Measurements from ENCODE around the gene C19orf85.
"Not testable (repeated sequence)": the region's sequence is repeated elsewhere in the genome, so short reads cannot be mapped to it uniquely, and the experiment has no call there.

The C19orf85 gene

GRCh38 chr19:55496820-55497219 is 32.3 kb upstream of the C19orf85 start:
- H3K27ac ChIP-seq (ENCODE audit: insufficient read depth, low read length, poor library complexity, severe bottlenecking); H3K9me3 ChIP-seq (ENCODE audit: control insufficient read depth, low read length); H3K4me3 ChIP-seq (ENCODE audit: insufficient read depth, low read depth, low read length, poor library complexity, severe bottlenecking); H3K27me3 ChIP-seq (replicated peaks; ENCODE audit: control insufficient read depth, insufficient read depth, low read length, poor library complexity, severe bottlenecking); H3K4me1 ChIP-seq (ENCODE audit: control insufficient read depth, insufficient read depth, low read length, poor library complexity, severe bottlenecking); DNase-seq; H3K36me3 ChIP-seq (ENCODE audit: control insufficient read depth, insufficient read depth, low read length): not testable (repeated sequence)

- H3K9me3 ChIP-seq (ENCODE audit: control insufficient read depth, low read length): no peaks in the 10 kb centered on the region
- H3K36me3 ChIP-seq (ENCODE audit: control insufficient read depth, insufficient read depth, low read length): no peaks in the 10 kb centered on the region
- DNase-seq: no peak
- H3K27me3 ChIP-seq (replicated peaks; ENCODE audit: control insufficient read depth, insufficient read depth, low read length, poor library complexity, severe bottlenecking): no peaks in the 10 kb centered on the region
- H3K4me1 ChIP-seq (ENCODE audit: control insufficient read depth, insufficient read depth, low read length, poor library complexity, severe bottlenecking): no peaks in the 10 kb centered on the region
- no peak overlapping the region for H3K4me3 ChIP-seq (ENCODE audit: insufficient read depth, low read depth, low read length, poor library complexity, severe bottlenecking)
- H3K27ac ChIP-seq (ENCODE audit: insufficient read depth, low read length, poor library complexity, severe bottlenecking): no peak overlapping the region
These were observed 31.2 kb upstream of the C19orf85 start for GRCh38 chr19:55495646-55496349.

GRCh38 chr19:55494172-55494761 is 29.7 kb upstream of the C19orf85 start:
- H3K27ac ChIP-seq (ENCODE audit: insufficient read depth, low read length, poor library complexity, severe bottlenecking): no peak overlapping the region

GRCh38 chr19:55493645-55494171 is 29.2 kb upstream of the C19orf85 start:
- Histone ChIP-seq H3K9me3 (ENCODE audit: control insufficient read depth, low read length) (no peaks in the 10 kb centered on the region), H3K4me1 (ENCODE audit: control insufficient read depth, insufficient read depth, low read length, poor library complexity, severe bottlenecking) (no peaks in the 10 kb centered on the region), H3K27me3 (replicated peaks; ENCODE audit: control insufficient read depth, insufficient read depth, low read length, poor library complexity, severe bottlenecking) (no peaks in the 10 kb centered on the region), H3K36me3 (ENCODE audit: control insufficient read depth, insufficient read depth, low read length) (no peaks in the 10 kb centered on the region), H3K27ac (ENCODE audit: insufficient read depth, low read length, poor library complexity, severe bottlenecking) (no peak overlapping the region), H3K4me3 (ENCODE audit: insufficient read depth, low read depth, low read length, poor library complexity, severe bottlenecking) (no peak overlapping the region)
- no peak for DNase-seq

More at GRCh38 chr19:55494172-55494761, 29.7 kb upstream of the C19orf85 start:
- no peaks in the 10 kb centered on the region for H3K4me1 ChIP-seq (ENCODE audit: control insufficient read depth, insufficient read depth, low read length, poor library complexity, severe bottlenecking)
- DNase-seq: no peak
- H3K27me3 ChIP-seq (replicated peaks; ENCODE audit: control insufficient read depth, insufficient read depth, low read length, poor library complexity, severe bottlenecking): no peaks in the 10 kb centered on the region
- H3K9me3 ChIP-seq (ENCODE audit: control insufficient read depth, low read length): no peaks in the 10 kb centered on the region
- H3K36me3 ChIP-seq (ENCODE audit: control insufficient read depth, insufficient read depth, low read length): no peaks in the 10 kb centered on the region
- no peak overlapping the region for H3K4me3 ChIP-seq (ENCODE audit: insufficient read depth, low read depth, low read length, poor library complexity, severe bottlenecking)

GRCh38 chr19:55493052-55493644 is 28.6 kb upstream of the C19orf85 start:
- no peaks in the 10 kb centered on the region for H3K4me1 ChIP-seq (ENCODE audit: control insufficient read depth, insufficient read depth, low read length, poor library complexity, severe bottlenecking)
- H3K27me3 ChIP-seq (replicated peaks; ENCODE audit: control insufficient read depth, insufficient read depth, low read length, poor library complexity, severe bottlenecking): no peaks in the 10 kb centered on the region
- no peaks in the 10 kb centered on the region for H3K36me3 ChIP-seq (ENCODE audit: control insufficient read depth, insufficient read depth, low read length)
- no peak for DNase-seq
- no peak overlapping the region for H3K27ac ChIP-seq (ENCODE audit: insufficient read depth, low read length, poor library complexity, severe bottlenecking)
- H3K9me3 ChIP-seq (ENCODE audit: control insufficient read depth, low read length): no peaks in the 10 kb centered on the region
- no peak overlapping the region for H3K4me3 ChIP-seq (ENCODE audit: insufficient read depth, low read depth, low read length, poor library complexity, severe bottlenecking)

- Histone ChIP-seq H3K4me1 (ENCODE audit: control insufficient read depth, insufficient read depth, low read length, poor library complexity, severe bottlenecking) (no peaks in the 10 kb centered on the region), H3K4me3 (ENCODE audit: insufficient read depth, low read depth, low read length, poor library complexity, severe bottlenecking) (no peak overlapping the region), H3K27me3 (replicated peaks; ENCODE audit: control insufficient read depth, insufficient read depth, low read length, poor library complexity, severe bottlenecking) (no peaks in the 10 kb centered on the region), H3K27ac (ENCODE audit: insufficient read depth, low read length, poor library complexity, severe bottlenecking) (no peak overlapping the region), H3K9me3 (ENCODE audit: control insufficient read depth, low read length) (no peaks in the 10 kb centered on the region), H3K36me3 (ENCODE audit: control insufficient read depth, insufficient read depth, low read length) (no peaks in the 10 kb centered on the region)
- no peak for DNase-seq
These were observed 27.9 kb upstream of the C19orf85 start for GRCh38 chr19:55492362-55492944.

- Histone ChIP-seq H3K27ac (ENCODE audit: insufficient read depth, low read length, poor library complexity, severe bottlenecking) (no peak overlapping the region), H3K4me1 (ENCODE audit: control insufficient read depth, insufficient read depth, low read length, poor library complexity, severe bottlenecking) (no peaks in the 10 kb centered on the region), H3K36me3 (ENCODE audit: control insufficient read depth, insufficient read depth, low read length) (no peaks in the 10 kb centered on the region), H3K9me3 (ENCODE audit: control insufficient read depth, low read length) (no peaks in the 10 kb centered on the region), H3K4me3 (ENCODE audit: insufficient read depth, low read depth, low read length, poor library complexity, severe bottlenecking) (no peak overlapping the region), H3K27me3 (replicated peaks; ENCODE audit: control insufficient read depth, insufficient read depth, low read length, poor library complexity, severe bottlenecking) (no peaks in the 10 kb centered on the region)
- no peak for DNase-seq
These were observed 27.2 kb upstream of the C19orf85 start for GRCh38 chr19:55491546-55492360.

GRCh38 chr19:55490478-55491432 is 26.2 kb upstream of the C19orf85 start:
- DNase-seq: no peak
- Histone ChIP-seq H3K27ac (ENCODE audit: insufficient read depth, low read length, poor library complexity, severe bottlenecking) (no peak overlapping the region), H3K36me3 (ENCODE audit: control insufficient read depth, insufficient read depth, low read length) (no peaks in the 10 kb centered on the region), H3K4me3 (ENCODE audit: insufficient read depth, low read depth, low read length, poor library complexity, severe bottlenecking) (no peak overlapping the region), H3K27me3 (replicated peaks; ENCODE audit: control insufficient read depth, insufficient read depth, low read length, poor library complexity, severe bottlenecking) (no peaks in the 10 kb centered on the region), H3K4me1 (ENCODE audit: control insufficient read depth, insufficient read depth, low read length, poor library complexity, severe bottlenecking) (no peaks in the 10 kb centered on the region), H3K9me3 (ENCODE audit: control insufficient read depth, low read length) (no peaks in the 10 kb centered on the region)
